Ishikawa (cell line): Measurements from ENCODE around the gene DDX4.

Experiments
- EGR1 ChIP-seq: IDR thresholded peaks from 2 replicates; pipeline ENCODE4 v1.6.1; 2012
- EP300 ChIP-seq: IDR thresholded peaks from 2 replicates; pipeline ENCODE4 v1.6.1; 2012; ENCODE audit warnings: borderline replicate concordance
- RAD21 ChIP-seq: IDR thresholded peaks from 2 replicates; pipeline ENCODE4 v1.6.1; 2012; ENCODE audit warnings: low read depth
- TCF12 ChIP-seq: IDR thresholded peaks from 2 replicates; pipeline ENCODE4 v1.6.1; 2012; ENCODE audit warnings: low read depth
- YY1 ChIP-seq: IDR thresholded peaks from 2 replicates; pipeline ENCODE4 v1.6.1; 2012; ENCODE audit warnings: low read depth
- TF ChIP-seq, protein P1 (sequence below): IDR thresholded peaks from 2 replicates; pipeline ENCODE4 v1.6.1; 2012; ENCODE audit warnings: low read depth, mild to moderate bottlenecking

GRCh38 chr5:55758231-55758630, 20.4 kb downstream of the DDX4 start:
- no peak for TF ChIP-seq EP300
- no peak for TF ChIP-seq YY1
- no peak for TF ChIP-seq TCF12
- no peak for TF ChIP-seq RAD21
- TF ChIP-seq, protein P1, sequence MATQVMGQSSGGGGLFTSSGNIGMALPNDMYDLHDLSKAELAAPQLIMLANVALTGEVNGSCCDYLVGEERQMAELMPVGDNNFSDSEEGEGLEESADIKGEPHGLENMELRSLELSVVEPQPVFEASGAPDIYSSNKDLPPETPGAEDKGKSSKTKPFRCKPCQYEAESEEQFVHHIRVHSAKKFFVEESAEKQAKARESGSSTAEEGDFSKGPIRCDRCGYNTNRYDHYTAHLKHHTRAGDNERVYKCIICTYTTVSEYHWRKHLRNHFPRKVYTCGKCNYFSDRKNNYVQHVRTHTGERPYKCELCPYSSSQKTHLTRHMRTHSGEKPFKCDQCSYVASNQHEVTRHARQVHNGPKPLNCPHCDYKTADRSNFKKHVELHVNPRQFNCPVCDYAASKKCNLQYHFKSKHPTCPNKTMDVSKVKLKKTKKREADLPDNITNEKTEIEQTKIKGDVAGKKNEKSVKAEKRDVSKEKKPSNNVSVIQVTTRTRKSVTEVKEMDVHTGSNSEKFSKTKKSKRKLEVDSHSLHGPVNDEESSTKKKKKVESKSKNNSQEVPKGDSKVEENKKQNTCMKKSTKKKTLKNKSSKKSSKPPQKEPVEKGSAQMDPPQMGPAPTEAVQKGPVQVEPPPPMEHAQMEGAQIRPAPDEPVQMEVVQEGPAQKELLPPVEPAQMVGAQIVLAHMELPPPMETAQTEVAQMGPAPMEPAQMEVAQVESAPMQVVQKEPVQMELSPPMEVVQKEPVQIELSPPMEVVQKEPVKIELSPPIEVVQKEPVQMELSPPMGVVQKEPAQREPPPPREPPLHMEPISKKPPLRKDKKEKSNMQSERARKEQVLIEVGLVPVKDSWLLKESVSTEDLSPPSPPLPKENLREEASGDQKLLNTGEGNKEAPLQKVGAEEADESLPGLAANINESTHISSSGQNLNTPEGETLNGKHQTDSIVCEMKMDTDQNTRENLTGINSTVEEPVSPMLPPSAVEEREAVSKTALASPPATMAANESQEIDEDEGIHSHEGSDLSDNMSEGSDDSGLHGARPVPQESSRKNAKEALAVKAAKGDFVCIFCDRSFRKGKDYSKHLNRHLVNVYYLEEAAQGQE, result no peak
- TF ChIP-seq EGR1, result no peak
